CD4-positive, alpha-beta memory T cell (primary cell): ENCODE results near the gene TNFRSF9. TPM values are rescaled to one million over a fixed set of nuclear protein-coding genes. Genes with fewer than 3 reads are reported as not detected.
A peak's percentile ranks its signal among the peaks of the same experiment; 100 is the strongest.

Experiments used
- CTCF ChIA-PET: fragments of 350-600 bp; sonication (Branson Sonifier 250); formaldehyde crosslinking; loops from one replicate; lab custom pipeline; 2021; ENCODE audit warnings: inconsistent platforms; ENCODE audit not compliant: partially characterized antibody; lab: Charles Lee
- POLR2A ChIA-PET: fragments of 350-600 bp; sonication (Branson Sonifier 250); formaldehyde crosslinking; loops from one replicate; lab custom pipeline; 2021; ENCODE audit not compliant: partially characterized antibody; lab: Charles Lee
- DNase-seq, 5 donors: peaks; one replicate each; pipeline versions ENCODE4 v3.0.0 to v3.0.0-alpha.2; 2020 to 2022; ENCODE audit warnings: mixed read lengths in 1 of 5
- H3K27ac ChIP-seq: one replicate; pipeline ENCODE4 v1.7.0; 2013; ENCODE audit warnings: low read depth, low read length
- H3K27me3 ChIP-seq: 2 replicates; pipeline ENCODE4 v1.7.0; 2013; ENCODE audit warnings: mild to moderate bottlenecking, low read length, moderate library complexity; ENCODE audit not compliant: insufficient read depth
- H3K36me3 ChIP-seq: 2 replicates; pipeline ENCODE4 v1.7.0; 2013; ENCODE audit warnings: mild to moderate bottlenecking, low read length, moderate library complexity; ENCODE audit not compliant: insufficient read depth
- H3K4me1 ChIP-seq: 2 replicates; pipeline ENCODE4 v1.7.0; 2013; ENCODE audit warnings: mild to moderate bottlenecking, low read length, moderate library complexity; ENCODE audit not compliant: insufficient read depth
- H3K4me3 ChIP-seq, 2 donors: one replicate each; pipeline ENCODE4 v1.7.0; 2013; ENCODE audit warnings: low read length in 2 of 2, mild to moderate bottlenecking in 1 of 2
- H3K9me3 ChIP-seq, 2 donors: one replicate each; pipeline ENCODE4 v1.7.0; 2013; ENCODE audit warnings: low read length in 2 of 2, control low read depth in 1 of 2; ENCODE audit not compliant: control insufficient read depth in 1 of 2
- H3K27ac Mint-ChIP-seq, 7 donors: one replicate each; pipeline ENCODE4 v1.8.0; 2020 to 2021; ENCODE audit warnings: mixed read lengths in 7 of 7, mild to moderate bottlenecking in 6 of 7, inconsistent platforms in 3 of 7, moderate library complexity in 3 of 7
- H3K27me3 Mint-ChIP-seq, 2 donors: one replicate each; pipeline ENCODE4 v1.8.0; 2020 to 2021; ENCODE audit warnings: mixed read lengths in 2 of 2
- H3K36me3 Mint-ChIP-seq, 2 donors: one replicate each; pipeline ENCODE4 v1.8.0; 2020 to 2021; ENCODE audit warnings: mixed read lengths in 2 of 2, inconsistent platforms in 1 of 2, mild to moderate bottlenecking in 1 of 2
- H3K4me1 Mint-ChIP-seq, 4 donors: one replicate each; pipeline ENCODE4 v1.8.0; 2020 to 2021; ENCODE audit warnings: mixed read lengths in 4 of 4, mild to moderate bottlenecking in 1 of 4
- H3K4me3 Mint-ChIP-seq, 8 donors: one replicate each; pipeline ENCODE4 v1.8.0; 2020 to 2021; ENCODE audit warnings: mixed read lengths in 8 of 8, mild to moderate bottlenecking in 7 of 8, moderate library complexity in 6 of 8, inconsistent platforms in 3 of 8
- H3K9me3 Mint-ChIP-seq, 8 donors: one replicate each; pipeline ENCODE4 v1.8.0; 2020 to 2021; ENCODE audit warnings: mixed read lengths in 8 of 8, mild to moderate bottlenecking in 5 of 8, inconsistent platforms in 3 of 8, moderate library complexity in 1 of 8
- intact Hi-C: fragments of 100-400 bp; cut with micrococcal nuclease; formaldehyde crosslinking; loops from one replicate; pipeline ENCODE4 v1.15.1; 2023
- polyA plus RNA-seq, 2 donors: library from polyadenylated mRNA; unstranded; fragments of 300-500 nt; fragmentation: Illumina TruSeq; gene quantifications; one replicate each; pipeline ENCODE4 v1.2.3, GENCODE V29; 2021
- total RNA-seq, 2 experiments: library from RNA; stranded (reverse); gene quantifications; one replicate each; pipeline ENCODE4 v1.2.3, GENCODE V29; 2021

The TNFRSF9 gene
- total and polyA plus RNA-seq, 4 experiments from 2014 or later: 0.15 to 0.56 (median 0.53) TPM; not detected in 1

- Mint-ChIP-seq H3K4me1 (peaks cover 2 to 23% (median 12%) of the 10 kb centered on the region in 4 donors), H3K9me3 (no peaks in the 10 kb centered on the region), H3K4me3 (peak overlapping the region in 2 of 8 donors; percentile 42 to 45), H3K36me3 (no peaks in the 10 kb centered on the region), H3K27ac (peak overlapping the region in 1 of 7 donors; percentile 16), H3K27me3 (peaks cover 0 to 1% of the 10 kb centered on the region in 2 donors)
- Histone ChIP-seq H3K9me3 (no peaks in the 10 kb centered on the region), H3K27me3 (no peaks in the 10 kb centered on the region), H3K4me1 (no peaks in the 10 kb centered on the region), H3K4me3 (no peak overlapping the region), H3K36me3 (no peaks in the 10 kb centered on the region), H3K27ac (no peak overlapping the region)
- ChIA-PET POLR2A (no interaction called here), CTCF (interaction anchor here (0.7 to 1.5 kb wide), 6 partner anchors 10 to 26 kb away, joined by 3 to 4 read pairs (median 3); no protein-coding TSS in a partner anchor)
- DNase-seq: no peak
- intact Hi-C loops: no loop called here
These were observed 24.7 kb downstream of the TNFRSF9 start for GRCh38 chr1:7915826-7916500.

GRCh38 chr1:7912743-7913557 lies 27.7 kb downstream of the TNFRSF9 start:
- H3K4me3 ChIP-seq: no peak overlapping the region

GRCh38 chr1:7912145-7912544 lies 28.5 kb downstream of the TNFRSF9 start:
- Mint-ChIP-seq H3K4me1 (peaks cover 2 to 23% (median 12%) of the 10 kb centered on the region in 4 donors), H3K27me3 (peaks cover 0 to 1% of the 10 kb centered on the region in 2 donors), H3K36me3 (no peaks in the 10 kb centered on the region), H3K27ac (peak overlapping the region in 1 of 7 donors; percentile 57), H3K4me3 (no peak overlapping the region), H3K9me3 (peaks cover 0 to 4% (median 0%) of the 10 kb centered on the region in 8 donors)
- H3K9me3 ChIP-seq: no peaks in the 10 kb centered on the region
- H3K4me3 ChIP-seq: no peak overlapping the region
- no peaks in the 10 kb centered on the region for H3K36me3 ChIP-seq
- ChIA-PET CTCF (interaction anchor here (1.6 kb wide), 2 partner anchors 8 to 30 kb away, joined by 3 to 4 read pairs; no protein-coding TSS in a partner anchor), POLR2A (no interaction called here)
- no peaks in the 10 kb centered on the region for H3K4me1 ChIP-seq
- intact Hi-C loops: no loop called here
- H3K27ac ChIP-seq: no peak overlapping the region
- H3K27me3 ChIP-seq: no peaks in the 10 kb centered on the region
- no peak for DNase-seq

More at GRCh38 chr1:7912743-7913557, 27.7 kb downstream of the TNFRSF9 start:
- intact Hi-C loops: no loop called here
- no peak overlapping the region for H3K27ac ChIP-seq
- H3K36me3 Mint-ChIP-seq: no peaks in the 10 kb centered on the region
- DNase-seq: no peak
- peak overlapping the region; percentile 31 to 63 (median 46) for H3K4me3 Mint-ChIP-seq
- H3K9me3 ChIP-seq: no peaks in the 10 kb centered on the region
- H3K36me3 ChIP-seq: no peaks in the 10 kb centered on the region
- H3K27me3 Mint-ChIP-seq: peaks cover 0 to 1% of the 10 kb centered on the region in 2 donors
- H3K4me1 Mint-ChIP-seq: peaks cover 2 to 23% (median 12%) of the 10 kb centered on the region in 4 donors
- H3K27me3 ChIP-seq: no peaks in the 10 kb centered on the region
- ChIA-PET CTCF (interaction anchor here (0.9 to 1.6 kb wide), 4 partner anchors 8 to 30 kb away, joined by 3 to 4 read pairs (median 3); no protein-coding TSS in a partner anchor), POLR2A (interaction anchor here (0.8 kb wide), 1 partner anchor 11 kb away, joined by 4 read pairs; no protein-coding TSS in a partner anchor)
- H3K27ac Mint-ChIP-seq: peak overlapping the region in 4 of 7 donors; percentile 23 to 57 (median 26)
- no peaks in the 10 kb centered on the region for H3K4me1 ChIP-seq
- peaks cover 0 to 4% (median 0%) of the 10 kb centered on the region in 8 donors for H3K9me3 Mint-ChIP-seq

GRCh38 chr1:7905262-7905661 lies 35.4 kb downstream of the TNFRSF9 start:
- ChIA-PET POLR2A (interaction anchor here (0.7 kb wide), 1 partner anchor 56 kb away, joined by 3 read pairs; the partner anchor contains the start of gene PARK7), CTCF (interaction anchor here (0.9 to 3.2 kb wide), 6 partner anchors 8 to 237 kb away, joined by 3 to 26 read pairs (median 4); no protein-coding TSS in a partner anchor)
- no peaks in the 10 kb centered on the region for H3K4me1 ChIP-seq
- H3K4me3 Mint-ChIP-seq: no peak overlapping the region
- no peak overlapping the region for H3K27ac ChIP-seq
- no peaks in the 10 kb centered on the region for H3K27me3 Mint-ChIP-seq
- no peak overlapping the region for H3K4me3 ChIP-seq
- DNase-seq: no peak
- H3K36me3 Mint-ChIP-seq: no peaks in the 10 kb centered on the region
- intact Hi-C loops: no loop called here
- H3K4me1 Mint-ChIP-seq: peaks cover 0 to 8% (median 1%) of the 10 kb centered on the region in 4 donors
- peaks cover 0 to 4% (median 0%) of the 10 kb centered on the region in 8 donors for H3K9me3 Mint-ChIP-seq
- H3K9me3 ChIP-seq: no peaks in the 10 kb centered on the region
- no peaks in the 10 kb centered on the region for H3K36me3 ChIP-seq
- H3K27me3 ChIP-seq: no peaks in the 10 kb centered on the region
- H3K27ac Mint-ChIP-seq: no peak overlapping the region

GRCh38 chr1:7902478-7903085 lies 38.1 kb downstream of the TNFRSF9 start:
- no peak overlapping the region for H3K4me3 ChIP-seq
- Mint-ChIP-seq H3K27ac (no peak overlapping the region), H3K27me3 (no peaks in the 10 kb centered on the region), H3K4me1 (peaks cover 0 to 13% (median 2%) of the 10 kb centered on the region in 4 donors), H3K36me3 (no peaks in the 10 kb centered on the region), H3K4me3 (peak overlapping the region; percentile 57 to 76 (median 70)), H3K9me3 (no peaks in the 10 kb centered on the region)
- intact Hi-C loops: loop anchor here (1.0 to 5.0 kb wide), 3 partner anchors 45 to 235 kb away; no protein-coding TSS in a partner anchor
- DNase-seq: peak; percentile 51 to 58 (median 55)
- no peaks in the 10 kb centered on the region for H3K36me3 ChIP-seq
- ChIA-PET CTCF (interaction anchor here (0.6 to 3.2 kb wide), 8 partner anchors 10 to 234 kb away, joined by 3 to 26 read pairs (median 3); no protein-coding TSS in a partner anchor), POLR2A (no interaction called here)
- H3K27ac ChIP-seq: no peak overlapping the region
- H3K9me3 ChIP-seq: no peaks in the 10 kb centered on the region
- no peaks in the 10 kb centered on the region for H3K4me1 ChIP-seq
- no peaks in the 10 kb centered on the region for H3K27me3 ChIP-seq

- H3K4me3 ChIP-seq: no peak overlapping the region
- POLR2A ChIA-PET: no interaction called here
- CTCF ChIA-PET: interaction anchor here (1.5 to 1.6 kb wide), 2 partner anchors 231 to 233 kb away, joined by 4 to 7 read pairs; no protein-coding TSS in a partner anchor
- no peak overlapping the region for H3K27ac ChIP-seq
- H3K4me3 Mint-ChIP-seq: no peak overlapping the region
- H3K4me1 Mint-ChIP-seq: peaks cover 0 to 13% (median 2%) of the 10 kb centered on the region in 4 donors
- no peaks in the 10 kb centered on the region for H3K36me3 Mint-ChIP-seq
- no peaks in the 10 kb centered on the region for H3K4me1 ChIP-seq
- no peaks in the 10 kb centered on the region for H3K27me3 Mint-ChIP-seq
- no peaks in the 10 kb centered on the region for H3K9me3 Mint-ChIP-seq
- H3K9me3 ChIP-seq: no peaks in the 10 kb centered on the region
- no peak for DNase-seq
- intact Hi-C loops: loop anchor here (5.0 kb wide), 2 partner anchors 48 to 147 kb away; no protein-coding TSS in a partner anchor
- peak overlapping the region in 2 of 7 donors; percentile 53 to 72 for H3K27ac Mint-ChIP-seq
- no peaks in the 10 kb centered on the region for H3K27me3 ChIP-seq
- H3K36me3 ChIP-seq: no peaks in the 10 kb centered on the region
These were observed 40.9 kb downstream of the TNFRSF9 start for GRCh38 chr1:7899741-7900140.
